Measurements from ENCODE around the gene RAPGEF1. TPM values are rescaled to one million over a fixed set of nuclear protein-coding genes. Genes with fewer than 3 reads are reported as not detected.

RAPGEF1 gene
- total RNA-seq, 1 donor from 2014 or later, result 57.9 TPM

GRCh38 chr9:131618785-131619184, 121.1 kb downstream of the RAPGEF1 start:
- intact Hi-C loops (cut with DNase I), result no loop called here
- no peak overlapping the region for H3K27ac ChIP-seq
- DNase-seq (ENCODE audit: extremely low spot score in 2 of 2), result no peak

GRCh38 chr9:131618071-131618479, 121.8 kb downstream of the RAPGEF1 start:
- H3K27ac ChIP-seq, result no peak overlapping the region
- no peak overlapping the region for H3K4me3 ChIP-seq
- intact Hi-C loops (cut with DNase I), result no loop called here
- no peaks in the 10 kb centered on the region for H3K9me3 ChIP-seq
- H3K36me3 ChIP-seq, result peaks cover 0 to 45% of the 10 kb centered on the region in 2 donors
- TF ChIP-seq POLR2A (IDR thresholded peaks at IDR 0.05) (no peak), POLR2AphosphoS5 (IDR thresholded peaks at IDR 0.05; ENCODE audit: insufficient read depth in 1 of 2, low read depth in 1 of 2) (peak; percentile 13 to 21)
- peaks cover 26% of the 10 kb centered on the region for H3K4me1 ChIP-seq
- H3K27me3 ChIP-seq, result no peaks in the 10 kb centered on the region
- no peak for DNase-seq (ENCODE audit: extremely low spot score in 2 of 2)

More at GRCh38 chr9:131618785-131619184, 121.1 kb downstream of the RAPGEF1 start:
- peaks cover 0 to 45% of the 10 kb centered on the region in 2 donors for H3K36me3 ChIP-seq
- H3K4me1 ChIP-seq, result peaks cover 26% of the 10 kb centered on the region
- H3K4me3 ChIP-seq, result no peak overlapping the region
- H3K9me3 ChIP-seq, result no peaks in the 10 kb centered on the region
- TF ChIP-seq POLR2AphosphoS5 (IDR thresholded peaks at IDR 0.05; ENCODE audit: insufficient read depth in 1 of 2, low read depth in 1 of 2) (no peak), CTCF (IDR thresholded peaks at IDR 0.05) (no peak), POLR2A (IDR thresholded peaks at IDR 0.05) (no peak)
- no peaks in the 10 kb centered on the region for H3K27me3 ChIP-seq

GRCh38 chr9:131617611-131618010, 122.3 kb downstream of the RAPGEF1 start:
- Histone ChIP-seq H3K4me1 (peaks cover 26% of the 10 kb centered on the region), H3K27ac (no peak overlapping the region), H3K27me3 (no peaks in the 10 kb centered on the region), H3K9me3 (no peaks in the 10 kb centered on the region), H3K36me3 (peaks cover 0 to 45% of the 10 kb centered on the region in 2 donors), H3K4me3 (no peak overlapping the region)
- DNase-seq (ENCODE audit: extremely low spot score in 2 of 2), result no peak
- TF ChIP-seq POLR2A (IDR thresholded peaks at IDR 0.05), result no peak
- TF ChIP-seq CTCF (IDR thresholded peaks at IDR 0.05), result no peak
- no peak for TF ChIP-seq POLR2AphosphoS5 (IDR thresholded peaks at IDR 0.05; ENCODE audit: insufficient read depth in 1 of 2, low read depth in 1 of 2)
- intact Hi-C loops (cut with DNase I), result no loop called here

- H3K36me3 ChIP-seq, result peaks cover 0 to 42% of the 10 kb centered on the region in 2 donors
- H3K4me1 ChIP-seq, result peaks cover 26% of the 10 kb centered on the region
- H3K27me3 ChIP-seq, result no peaks in the 10 kb centered on the region
- H3K27ac ChIP-seq, result no peak overlapping the region
- no peak for TF ChIP-seq CTCF (IDR thresholded peaks at IDR 0.05)
- no peaks in the 10 kb centered on the region for H3K9me3 ChIP-seq
- intact Hi-C loops (cut with DNase I), result no loop called here
- DNase-seq (ENCODE audit: extremely low spot score in 2 of 2), result no peak
- no peak overlapping the region for H3K4me3 ChIP-seq
These were observed 122.8 kb downstream of the RAPGEF1 start for GRCh38 chr9:131616983-131617604.

GRCh38 chr9:131614340-131614915, 125.4 kb downstream of the RAPGEF1 start:
- H3K27ac ChIP-seq, result no peak overlapping the region
- H3K9me3 ChIP-seq, result no peaks in the 10 kb centered on the region
- DNase-seq (ENCODE audit: extremely low spot score in 2 of 2), result no peak
- H3K36me3 ChIP-seq, result peaks cover 0 to 15% of the 10 kb centered on the region in 2 donors
- intact Hi-C loops (cut with DNase I), result no loop called here
- no peaks in the 10 kb centered on the region for H3K27me3 ChIP-seq
- H3K4me3 ChIP-seq, result no peak overlapping the region
- H3K4me1 ChIP-seq, result peaks cover 34% of the 10 kb centered on the region
- TF ChIP-seq POLR2A (IDR thresholded peaks at IDR 0.05) (no peak), CTCF (IDR thresholded peaks at IDR 0.05) (no peak)

Measured in vagina (tissue), 2 donors.